22Rv1 (cell line): ENCODE data around the gene ICE1.

ENCODE experiments used
- CTCF ChIP-seq: fragments of 450-650 bp; IDR thresholded peaks from 2 replicates; pipeline ENCODE4 v1.5.1; 2017; ENCODE audit warnings: mild to moderate bottlenecking
- ZFX ChIP-seq: fragments of 450-650 bp; IDR thresholded peaks from 2 replicates; pipeline ENCODE4 v1.6.1; 2017; ENCODE audit warnings: antibody characterized with exemption, borderline replicate concordance

GRCh38 chr5:5474961-5475360 is 52.5 kb downstream of the ICE1 start:
- TF ChIP-seq CTCF: no peak
- no peak for TF ChIP-seq ZFX
